GM19351 (cell line): ENCODE measurements around the gene AFF3.

Source experiments
- ATAC-seq: cut with Tn5 transposase; IDR thresholded peaks from one replicate; pipeline ENCODE4 v1.9.1; 2021; ENCODE audit warnings: mild to moderate bottlenecking, moderate library complexity; ENCODE audit not compliant: unreplicated experiment

Gene AFF3

GRCh38 chr2:99595373-99595772 lies 547.0 kb downstream of the AFF3 start:
- ATAC-seq, result no peak

- no peak for ATAC-seq
Measured at GRCh38 chr2:99593692-99594427, 548.5 kb downstream of the AFF3 start.

DNA sequence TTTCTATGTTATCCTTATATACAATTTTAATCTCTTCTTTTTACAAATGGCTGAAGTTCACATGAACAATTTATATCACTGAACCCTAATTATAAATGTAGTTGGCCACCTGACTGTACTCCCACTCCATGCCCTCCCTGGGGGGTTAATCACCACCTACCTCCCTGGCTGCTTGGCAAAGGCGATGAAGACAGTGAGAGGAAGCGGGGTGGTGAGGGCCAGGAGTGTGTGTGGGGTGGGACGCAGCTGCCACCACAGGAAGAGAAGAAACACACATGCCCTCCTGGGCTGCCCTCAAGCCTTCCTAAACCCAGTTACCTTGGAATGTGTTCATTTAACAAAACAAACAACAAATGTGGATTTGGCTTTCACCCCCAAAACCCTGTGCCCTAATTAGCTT lies 565.6 kb downstream of the AFF3 start:
- no peak for ATAC-seq

- ATAC-seq, result no peak
Measured at GRCh38 chr2:99573634-99574251, 568.6 kb downstream of the AFF3 start.

DNA sequence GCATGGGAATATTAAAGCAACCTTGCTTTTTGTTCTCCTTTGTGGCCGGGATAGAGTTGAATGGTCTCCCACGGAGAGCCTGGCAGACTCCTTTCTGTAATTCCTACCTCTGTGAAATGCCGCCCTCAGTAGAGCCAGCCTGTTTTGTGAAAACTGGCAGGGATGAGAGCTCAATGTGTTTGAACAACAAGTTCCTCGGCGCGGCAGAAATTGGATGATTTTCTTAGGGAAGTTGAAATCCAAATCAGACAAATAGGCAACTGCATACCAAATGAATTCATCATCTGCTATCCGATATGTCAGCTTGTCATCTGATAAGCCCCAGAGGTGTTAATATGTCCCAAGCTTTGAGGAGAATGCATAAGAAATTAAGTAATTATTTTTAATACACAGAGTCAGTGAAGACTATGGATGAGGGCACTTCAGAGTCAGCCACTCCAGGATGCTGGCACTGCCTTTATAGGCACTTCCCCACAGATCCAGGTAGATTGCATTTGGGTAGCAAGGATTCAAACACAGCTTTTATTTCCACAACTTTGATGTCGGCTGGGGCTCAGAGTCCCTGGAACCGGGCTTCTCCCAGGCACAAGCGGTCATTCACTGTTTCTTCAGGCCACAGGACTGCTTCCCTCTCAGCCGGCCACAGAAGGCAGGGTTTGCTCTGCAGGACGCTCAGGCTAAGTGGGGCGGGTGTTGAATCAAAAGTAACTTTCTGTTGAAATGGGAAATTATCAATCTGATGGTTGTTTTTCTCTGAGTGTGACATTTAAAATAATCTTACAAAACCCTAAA lies 569.8 kb downstream of the AFF3 start:
- no peak for ATAC-seq

GRCh38 chr2:99571954-99572353 lies 570.4 kb downstream of the AFF3 start:
- ATAC-seq, result no peak

GRCh38 chr2:99571533-99571932 lies 570.9 kb downstream of the AFF3 start:
- ATAC-seq, result no peak

- ATAC-seq, result no peak
Measured at GRCh38 chr2:99571021-99571420, 571.4 kb downstream of the AFF3 start.

DNA sequence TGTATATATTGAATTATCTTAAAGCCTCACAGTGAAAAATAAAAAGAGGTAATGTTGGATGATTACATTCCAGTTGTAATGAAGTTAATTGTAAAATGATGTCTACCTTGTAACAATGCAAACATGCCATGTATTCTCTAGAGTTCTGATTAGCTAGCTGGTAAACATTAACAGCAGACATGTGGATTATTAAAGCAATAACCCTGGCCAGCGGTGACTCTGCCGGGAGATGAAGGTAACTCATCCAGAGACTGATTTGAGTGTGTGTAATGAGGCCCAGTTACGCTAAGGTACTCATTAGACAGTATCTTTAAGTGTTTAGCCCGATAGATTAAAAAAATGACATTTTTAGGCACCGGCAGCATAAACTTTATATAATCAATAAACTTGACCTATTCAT lies 573.0 kb downstream of the AFF3 start:
- no peak for ATAC-seq

GRCh38 chr2:99565227-99565626 lies 577.2 kb downstream of the AFF3 start:
- ATAC-seq, result no peak

DNA sequence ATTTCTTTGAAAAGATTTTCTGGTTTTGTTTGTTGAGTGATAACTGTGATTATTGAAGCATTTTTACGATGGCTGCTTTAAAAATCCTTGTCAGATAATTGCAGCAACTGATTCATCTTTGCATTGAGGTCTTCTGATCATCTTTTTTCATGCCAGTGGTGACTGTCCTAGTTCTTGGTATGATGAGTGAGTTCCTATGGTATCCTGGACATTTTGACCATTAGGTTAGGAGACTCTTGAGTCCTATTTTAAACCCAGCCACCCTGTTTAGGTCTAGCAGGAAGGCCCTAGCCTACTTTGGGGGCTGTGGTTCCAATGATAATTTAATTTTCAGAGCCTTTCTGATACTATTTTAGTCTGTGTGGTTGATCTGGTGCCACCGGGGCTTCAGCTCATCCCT lies 579.9 kb downstream of the AFF3 start:
- ATAC-seq, result no peak

DNA sequence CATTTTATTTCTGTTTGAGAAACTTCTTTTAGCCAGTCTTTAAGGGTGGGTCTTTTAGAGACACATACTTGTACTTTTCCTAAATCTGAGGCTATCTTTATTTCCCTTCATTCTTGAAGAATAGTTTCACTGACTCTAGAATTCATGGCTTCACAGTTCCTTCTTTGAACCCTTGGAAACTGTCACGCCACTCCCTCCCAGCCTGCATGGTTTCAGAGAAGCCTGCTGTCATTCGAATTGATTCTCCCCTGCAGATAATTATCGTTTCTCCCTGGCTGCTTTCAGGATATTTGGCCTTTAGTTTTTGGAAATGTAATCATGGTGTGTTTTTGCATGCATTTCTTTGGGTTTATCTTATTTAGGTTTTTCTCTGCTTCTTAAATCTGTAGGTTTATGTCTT lies 580.6 kb downstream of the AFF3 start:
- ATAC-seq, result no peak

DNA sequence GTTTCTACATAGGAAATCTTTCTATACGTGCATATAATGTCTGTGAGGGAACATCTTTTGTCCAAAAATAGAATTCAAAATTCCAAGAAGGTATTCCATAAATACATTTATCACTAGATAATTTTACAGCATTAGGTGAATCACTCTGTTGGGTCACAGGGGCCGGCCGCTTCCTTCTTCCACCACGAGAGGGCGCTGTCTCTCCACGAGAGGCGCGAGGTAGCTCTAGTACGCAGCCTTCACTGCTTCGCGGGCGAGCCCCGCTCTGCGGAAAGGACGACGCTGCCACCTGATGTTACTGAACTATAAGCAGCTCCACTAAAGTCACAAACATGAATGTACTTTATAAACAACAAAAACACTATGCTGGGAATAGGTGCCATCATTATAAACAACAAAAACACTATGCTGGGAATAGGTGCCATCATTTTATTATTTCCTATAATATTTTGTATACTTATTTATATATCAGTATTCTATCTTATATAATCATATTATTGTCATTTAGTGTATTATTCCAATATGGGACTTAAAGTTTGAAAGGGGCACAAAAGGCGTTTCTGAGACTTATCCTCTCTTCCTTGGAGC lies 583.2 kb downstream of the AFF3 start:
- peak; percentile 77 for ATAC-seq

DNA sequence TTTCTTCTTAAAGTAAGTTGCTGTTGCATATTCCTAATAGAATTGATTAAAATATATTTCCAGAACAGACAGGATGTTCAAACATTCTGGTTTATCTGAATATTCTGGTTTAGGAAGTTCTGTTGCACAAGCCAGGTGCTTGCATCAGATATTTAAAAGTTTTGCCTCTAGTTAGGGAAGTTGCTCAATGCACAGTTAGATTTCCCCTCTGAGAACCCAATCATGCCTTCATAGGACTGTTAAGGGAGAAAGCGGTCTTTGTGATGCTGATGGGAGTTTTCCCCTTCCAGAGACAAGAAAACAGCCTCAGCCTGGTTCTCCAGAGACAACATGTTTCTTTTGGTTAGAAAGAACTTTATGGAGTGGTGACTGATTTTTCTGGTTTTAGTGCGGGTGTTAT lies 587.0 kb downstream of the AFF3 start:
- ATAC-seq, result no peak

GRCh38 chr2:99554871-99555270 lies 587.5 kb downstream of the AFF3 start:
- ATAC-seq, result no peak

GRCh38 chr2:99554238-99554637 lies 588.2 kb downstream of the AFF3 start:
- no peak for ATAC-seq

DNA sequence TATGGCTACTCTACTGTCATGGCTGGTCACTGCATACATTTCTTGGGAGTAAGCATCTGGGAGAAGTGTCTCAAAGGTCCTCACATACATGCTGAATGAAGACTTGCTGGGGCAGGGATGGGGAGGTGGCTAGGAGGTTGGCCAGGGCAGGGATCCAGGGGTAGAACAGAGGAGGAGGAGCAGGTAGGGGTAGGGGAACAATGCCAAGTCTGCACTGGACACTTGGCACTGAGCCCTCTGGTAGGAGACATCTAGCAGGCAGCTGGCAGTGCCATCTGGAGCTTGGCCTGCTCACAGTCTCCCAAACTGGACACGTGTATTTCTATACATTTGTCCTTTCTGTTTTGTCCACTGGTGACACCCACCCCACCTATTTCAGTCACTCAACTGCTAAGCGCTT lies 589.9 kb downstream of the AFF3 start:
- no peak for ATAC-seq

DNA sequence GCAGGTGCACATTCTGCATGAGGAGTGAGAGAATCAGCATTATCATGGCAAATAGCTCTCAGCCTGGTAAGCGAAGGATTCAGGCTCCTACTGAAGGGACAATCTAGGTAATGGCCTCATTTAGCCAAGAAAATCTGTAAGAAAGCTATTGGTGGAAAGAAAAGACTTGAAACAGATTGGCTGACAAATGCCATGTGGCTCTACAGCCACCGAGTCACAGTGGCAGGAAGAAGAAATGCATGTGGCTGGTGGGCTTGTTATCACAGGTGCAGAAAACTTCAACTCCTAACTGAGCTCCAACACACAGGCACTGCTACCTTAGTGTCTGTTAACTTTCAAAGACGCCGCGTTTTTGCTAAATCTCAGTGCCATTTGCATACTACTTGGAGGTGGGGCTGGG lies 592.0 kb downstream of the AFF3 start:
- ATAC-seq, result no peak

GRCh38 chr2:99545604-99546003 lies 596.8 kb downstream of the AFF3 start:
- no peak for ATAC-seq

DNA sequence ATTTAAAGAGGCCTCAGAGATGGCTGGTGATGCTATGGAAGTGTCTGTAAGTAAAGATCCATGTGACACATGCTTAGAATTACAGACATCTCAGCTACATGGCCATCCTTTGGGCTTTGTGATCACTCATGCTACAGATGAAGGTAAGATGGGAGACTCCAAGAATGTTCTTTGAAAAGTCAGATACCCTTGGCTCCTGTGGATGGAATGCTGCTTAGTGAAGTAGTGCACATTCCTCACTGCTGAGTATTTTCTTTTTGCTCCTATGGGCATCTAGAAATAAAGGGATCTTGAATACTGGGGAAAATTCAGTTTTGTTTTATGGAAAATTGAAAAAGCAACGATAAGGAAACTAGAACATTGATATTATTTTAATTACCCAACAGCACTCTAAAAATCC lies 597.3 kb downstream of the AFF3 start:
- no peak for ATAC-seq

- ATAC-seq, result no peak
Measured at GRCh38 chr2:99544608-99545007, 597.8 kb downstream of the AFF3 start.

DNA sequence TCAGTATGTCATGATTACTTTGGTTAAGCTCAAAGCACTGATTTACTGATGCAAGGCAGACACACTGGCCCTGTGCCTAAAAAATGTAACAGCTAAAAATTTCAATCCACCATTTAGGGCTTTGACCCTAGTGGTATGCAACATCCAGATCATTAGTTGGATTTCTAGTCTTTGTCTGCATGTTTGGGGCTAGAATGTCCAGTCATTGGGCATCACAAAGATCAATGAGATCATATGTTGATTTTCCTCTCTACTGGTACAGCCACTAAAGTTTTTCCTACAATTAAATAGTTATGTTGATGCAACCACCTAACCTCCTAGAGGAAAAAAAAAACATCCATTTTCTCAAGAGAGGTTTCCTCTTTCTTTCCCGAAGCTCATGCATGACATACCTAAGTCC lies 599.1 kb downstream of the AFF3 start:
- no peak for ATAC-seq
